Dermis microvascular lymphatic vessel endothelial cell (primary cell): Measurements from ENCODE around the gene ATP12A. TPM values are rescaled to one million over a fixed set of nuclear protein-coding genes. Genes with fewer than 3 reads are reported as not detected.

Source experiments
- DNase-seq, 2 donors: peaks; one replicate each; pipeline versions ENCODE4 v3.0.0 to v3.0.0-alpha.2; 2010; ENCODE audit warnings: low read depth in 2 of 2
- total RNA-seq: library from RNA; depleted of rRNA; stranded (reverse); fragments of >200 nt; gene quantifications from 2 replicates; pipeline ENCODE4 v1.2.1, GENCODE V29; 2014

The ATP12A gene
- not detected in 2 replicates for total RNA-seq

DNA sequence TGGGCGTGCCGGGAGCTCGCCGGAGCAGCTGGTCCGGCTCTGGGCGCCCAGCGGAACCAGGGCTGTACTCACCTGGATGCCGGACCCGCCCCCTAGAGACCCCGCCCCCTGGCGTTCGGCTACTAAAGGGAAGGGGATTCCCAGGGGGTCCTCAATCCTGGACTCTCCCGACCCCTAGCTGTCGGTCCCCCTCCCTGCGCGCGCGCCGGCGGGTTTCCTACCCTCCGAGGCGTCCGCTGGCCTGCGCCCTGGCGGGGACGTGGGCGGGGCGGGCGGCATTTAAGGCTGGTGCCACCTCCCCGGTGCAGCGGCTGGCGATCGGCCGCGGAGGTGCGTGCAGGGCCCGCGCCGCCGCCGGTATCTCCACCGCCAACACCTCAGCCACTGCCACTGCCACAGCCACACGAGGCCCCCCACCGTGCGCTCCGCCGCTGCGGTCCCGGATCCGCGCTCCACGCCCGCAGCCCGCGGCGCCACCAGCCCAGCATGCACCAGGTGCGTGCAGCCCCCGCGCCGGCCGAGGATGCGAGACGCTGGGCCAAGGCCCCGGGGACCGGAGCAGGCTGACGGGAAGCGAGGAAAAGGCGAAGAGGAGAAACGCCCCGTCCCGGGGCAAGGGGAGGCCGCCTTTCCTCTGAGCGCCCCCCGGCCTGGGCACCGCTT is at the start of gene ATP12A:
Gene ATP12A, plus strand, starts transcription at position 151 of the 663 bp plus-strand sequence. Its CDS starts 336 bp downstream, at position 487.
- no peak for DNase-seq

DNA sequence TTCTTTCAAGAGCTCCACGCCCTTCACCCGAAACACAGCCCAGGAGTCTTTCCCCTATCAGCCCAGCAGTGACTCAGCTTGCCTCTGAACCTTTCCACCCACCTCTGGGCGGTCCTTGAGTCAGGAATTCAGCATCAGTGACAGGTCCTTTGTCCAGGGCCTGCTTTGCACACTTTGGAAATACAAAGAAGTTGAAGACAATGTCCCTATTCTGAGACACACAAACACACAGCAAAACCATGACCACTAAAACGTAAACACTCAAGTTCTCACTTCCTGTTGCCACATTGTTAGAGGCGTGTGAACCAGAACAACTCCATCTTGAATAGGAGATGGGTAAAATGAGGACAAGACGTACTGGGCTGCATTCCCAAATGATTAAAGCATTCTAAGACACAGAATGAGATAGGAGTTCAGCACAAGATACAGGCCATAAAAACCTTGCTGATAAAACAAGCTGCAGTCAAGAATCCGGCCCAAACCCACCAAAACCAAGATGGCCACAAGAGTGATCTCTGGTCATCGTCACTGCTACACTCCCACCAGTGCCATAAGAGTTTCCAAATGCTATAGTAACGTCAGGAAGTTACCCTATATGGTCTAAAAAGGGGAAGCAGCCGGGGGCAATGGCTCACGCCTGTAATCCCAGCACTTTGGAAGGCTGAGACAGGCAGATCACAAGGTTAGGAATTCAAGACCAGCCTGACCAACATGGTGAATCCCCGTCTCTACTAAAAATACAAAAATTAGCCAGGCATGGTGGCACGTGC is 49.2 kb upstream of the ATP12A start:
- DNase-seq: no peak

- DNase-seq: no peak
Observed at GRCh38 chr13:24631922-24632321, 48.3 kb upstream of the ATP12A start.

DNA sequence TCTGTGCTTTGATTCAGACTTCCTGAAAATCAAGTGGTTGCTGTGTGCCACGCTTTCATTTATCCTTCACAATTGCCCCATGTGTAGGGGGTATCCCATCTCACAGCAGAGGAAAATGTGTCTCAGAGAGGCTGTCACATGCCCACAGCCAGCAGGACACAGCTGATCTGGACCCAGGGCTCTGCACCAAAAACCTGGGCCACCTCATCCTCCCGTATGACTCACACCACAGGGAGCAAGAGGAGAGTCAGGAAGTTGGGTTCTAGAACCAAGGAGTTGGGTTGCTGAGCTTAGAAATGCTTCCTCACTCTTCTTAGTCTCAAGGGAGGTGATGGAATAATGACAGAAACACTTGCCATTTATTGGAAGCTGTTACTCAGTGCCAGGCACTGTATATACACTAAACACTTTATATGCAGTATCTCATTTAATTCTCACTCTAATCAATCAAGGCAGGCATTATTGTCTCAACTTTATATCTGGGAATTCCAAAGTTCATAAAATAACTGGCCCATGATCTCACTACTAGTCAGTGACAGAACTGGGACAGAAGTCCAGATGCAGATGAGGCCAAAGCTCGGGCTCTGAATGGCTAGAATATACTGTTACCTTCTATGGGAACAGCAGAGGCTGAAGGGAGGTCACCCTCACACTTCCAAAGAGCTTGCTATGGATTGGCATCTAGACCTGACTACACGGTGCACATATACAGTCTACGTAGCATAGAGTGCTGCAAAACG is 47.7 kb upstream of the ATP12A start:
- no peak for DNase-seq

DNA sequence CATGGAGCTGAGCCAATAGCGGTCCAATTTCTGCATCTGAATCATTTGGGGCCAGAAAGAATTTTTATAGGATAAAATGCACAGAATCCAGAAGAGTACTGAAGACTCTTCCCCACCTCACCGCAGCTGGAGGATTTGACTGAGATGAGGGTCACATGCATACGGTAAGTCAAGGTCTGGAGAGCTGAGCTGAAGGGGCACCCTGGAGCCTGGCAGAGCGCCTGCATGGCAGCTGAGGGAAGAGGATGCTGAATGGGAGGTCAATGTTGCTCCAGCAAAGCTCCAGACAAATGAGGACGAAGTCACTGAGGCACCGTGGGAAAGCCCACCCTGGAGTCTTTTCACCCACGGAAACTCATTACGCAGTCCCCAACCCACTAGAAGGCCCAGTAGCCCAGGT is 43.4 kb upstream of the ATP12A start:
- no peak for DNase-seq

- no peak for DNase-seq
Observed at GRCh38 chr13:24638096-24638495, 42.1 kb upstream of the ATP12A start.

DNA sequence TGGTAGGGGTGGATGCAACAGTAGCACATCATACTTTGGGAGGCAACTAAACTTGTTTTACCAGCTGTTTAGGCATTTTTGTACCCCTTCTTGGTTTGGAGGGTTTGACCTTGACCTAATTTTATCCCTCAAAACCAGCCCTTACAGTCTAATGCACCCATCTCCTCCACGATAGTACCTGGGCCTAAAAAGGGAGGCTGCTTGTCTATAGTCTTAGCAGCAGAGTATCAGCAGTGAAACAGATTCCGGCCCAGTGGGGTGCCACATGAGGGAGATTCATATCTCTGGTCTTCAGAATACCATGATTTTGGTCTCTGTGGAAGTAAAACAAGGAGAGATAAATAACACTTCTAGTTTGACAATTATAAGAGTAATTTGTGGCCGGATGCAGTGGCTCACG is 39.5 kb upstream of the ATP12A start:
- no peak for DNase-seq

DNA sequence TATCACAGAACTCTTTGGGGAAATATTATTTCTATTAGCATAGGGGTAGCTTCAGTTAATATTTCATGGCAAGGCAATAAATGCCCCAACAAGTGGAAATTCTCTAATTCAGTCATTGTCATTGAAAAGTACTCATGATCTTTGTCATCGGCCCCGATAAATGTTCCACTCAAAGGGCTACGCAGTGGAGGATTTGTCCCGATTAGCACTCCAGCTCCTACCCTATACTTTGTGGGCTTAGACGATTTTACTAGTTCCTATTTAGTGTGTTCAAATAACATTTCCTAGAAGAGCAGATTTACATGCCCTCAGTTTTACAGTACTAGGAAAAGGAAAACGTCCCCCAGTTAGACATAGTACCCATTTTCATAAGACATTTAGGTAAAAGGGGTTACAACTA is 38.0 kb upstream of the ATP12A start:
- DNase-seq: no peak

DNA sequence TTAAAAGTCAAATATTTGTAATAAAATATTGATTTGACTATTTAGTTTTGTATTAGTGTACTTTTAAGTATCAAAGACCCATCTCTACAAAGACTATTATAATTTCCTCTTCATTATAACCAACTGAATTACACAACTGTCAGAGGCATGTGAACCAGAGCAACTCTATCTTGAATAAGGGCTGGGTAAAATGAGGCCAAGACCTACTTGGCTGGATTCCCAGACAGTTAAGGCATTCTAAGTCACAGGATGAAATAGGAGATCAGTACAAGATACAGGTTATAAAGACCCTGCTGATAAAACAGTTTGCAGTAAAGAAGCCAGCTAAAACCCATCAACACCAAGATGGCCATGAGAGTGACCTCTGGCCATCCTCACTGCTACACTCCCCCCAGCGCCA is 36.2 kb upstream of the ATP12A start:
- DNase-seq: no peak

DNA sequence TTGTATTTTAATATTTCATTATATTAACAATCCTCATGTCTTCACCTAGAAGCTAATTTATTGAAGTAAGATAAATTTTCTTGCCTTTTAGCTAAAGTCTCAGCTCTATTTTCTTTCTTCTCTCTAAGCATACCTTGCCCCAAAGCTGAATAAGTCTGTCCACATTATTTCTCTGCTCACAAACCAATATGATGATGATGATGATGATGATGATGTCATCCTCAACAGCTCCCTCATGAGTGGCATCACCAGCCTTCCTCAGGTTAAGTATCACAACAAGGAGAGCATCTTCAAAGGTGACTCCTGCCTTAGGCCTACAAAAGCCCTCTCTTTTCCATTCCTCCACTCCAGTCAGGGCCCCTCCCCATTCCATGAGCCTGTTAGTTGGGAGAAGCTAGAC is 31.9 kb upstream of the ATP12A start:
- no peak for DNase-seq

- DNase-seq: no peak
Observed at GRCh38 chr13:24648983-24649687, 31.1 kb upstream of the ATP12A start.

DNA sequence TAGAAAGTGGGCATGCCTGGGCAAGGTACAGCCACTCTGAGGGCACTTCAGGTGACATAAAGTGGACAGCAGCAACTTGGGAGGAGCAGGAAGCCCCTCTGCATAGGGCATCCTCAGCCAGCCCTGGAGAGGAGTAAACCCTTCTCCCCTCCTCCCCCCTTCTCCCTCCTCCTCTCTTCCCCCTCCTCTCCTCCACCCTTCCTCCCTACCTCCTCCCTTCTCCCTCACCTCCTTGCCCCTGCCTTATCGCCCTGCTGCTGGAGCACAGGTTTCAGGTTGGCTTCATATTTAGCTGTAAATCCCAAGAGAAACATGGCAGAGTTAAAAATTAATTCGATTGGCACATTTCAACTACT is 30.5 kb upstream of the ATP12A start:
- DNase-seq: no peak

DNA sequence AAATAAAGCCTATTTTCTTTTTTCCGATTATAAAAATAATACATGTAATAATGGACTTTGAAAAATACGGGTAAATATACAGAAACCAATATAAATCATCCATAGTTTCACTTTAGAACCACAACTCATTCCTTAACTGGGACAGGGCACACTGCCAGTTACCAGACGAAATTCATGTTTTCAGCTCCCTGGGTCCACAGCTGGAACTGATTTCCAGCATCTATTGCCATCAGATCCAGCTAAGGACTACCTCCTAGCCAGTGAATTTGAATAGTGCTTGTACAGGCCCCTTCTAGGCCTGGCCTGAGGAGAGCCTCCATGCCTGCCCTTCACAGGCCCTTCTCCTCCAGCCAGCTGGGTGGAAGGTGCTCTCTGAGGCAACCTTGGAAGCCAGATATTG is 30.0 kb upstream of the ATP12A start:
- DNase-seq: no peak

GRCh38 chr13:24651718-24652345 is 28.4 kb upstream of the ATP12A start:
- DNase-seq: no peak

DNA sequence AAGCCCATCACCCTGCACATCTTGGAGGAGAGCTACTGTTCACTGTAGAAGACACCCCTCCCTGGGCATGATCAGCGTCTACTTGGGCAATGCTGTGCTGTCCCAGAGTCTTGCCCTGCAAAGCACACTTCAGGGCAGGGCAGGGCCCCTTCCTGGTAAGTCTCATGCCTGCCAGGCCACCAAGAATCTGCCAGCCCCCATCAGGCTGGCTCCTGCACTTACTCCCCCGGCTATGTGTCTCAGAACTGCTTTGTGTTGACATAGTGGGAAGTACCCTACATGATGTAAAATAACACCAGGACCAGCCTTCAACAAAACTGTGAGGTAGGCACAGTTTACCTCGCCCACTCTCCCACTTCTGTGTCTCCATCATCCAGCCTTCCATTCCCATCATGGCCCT is 27.8 kb upstream of the ATP12A start:
- no peak for DNase-seq

DNA sequence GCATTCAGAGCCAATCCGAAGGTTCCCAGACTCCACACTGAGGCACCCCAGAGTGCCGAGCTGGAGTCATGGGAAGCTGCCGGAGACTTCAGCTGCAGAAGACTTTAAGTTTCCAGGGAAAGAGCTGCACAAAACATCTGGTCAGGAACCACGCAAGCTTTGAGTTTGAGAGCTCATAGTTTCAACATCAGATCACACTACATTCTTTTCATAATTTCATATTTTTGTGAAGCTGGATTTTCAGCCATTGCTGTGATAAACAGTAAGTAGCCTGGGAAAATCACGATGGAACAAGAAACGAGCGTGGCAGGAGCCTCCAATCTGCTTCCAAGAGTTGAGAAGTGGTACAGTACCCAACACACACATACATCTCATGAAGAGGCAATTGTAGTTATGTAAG is 25.5 kb upstream of the ATP12A start:
- no peak for DNase-seq

DNA sequence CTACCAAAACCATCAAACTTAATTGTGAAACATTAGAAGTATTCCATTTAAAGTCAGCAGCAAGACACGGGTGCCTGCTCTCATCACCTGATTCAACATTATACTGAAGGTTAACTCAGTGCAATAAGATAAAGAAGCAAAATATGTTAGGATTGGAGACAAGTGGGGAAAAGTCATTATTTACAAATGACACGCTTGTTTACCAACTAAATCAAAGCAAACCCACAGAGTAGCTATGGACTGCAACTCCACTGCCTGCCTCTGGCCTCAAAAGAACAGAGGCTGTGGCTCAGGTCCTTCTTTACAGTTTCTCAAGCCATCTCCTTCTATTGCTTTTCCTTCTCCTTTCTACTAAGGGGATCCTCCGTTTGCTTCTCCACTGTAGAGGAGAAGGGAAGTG is 21.0 kb upstream of the ATP12A start:
- DNase-seq: no peak

DNA sequence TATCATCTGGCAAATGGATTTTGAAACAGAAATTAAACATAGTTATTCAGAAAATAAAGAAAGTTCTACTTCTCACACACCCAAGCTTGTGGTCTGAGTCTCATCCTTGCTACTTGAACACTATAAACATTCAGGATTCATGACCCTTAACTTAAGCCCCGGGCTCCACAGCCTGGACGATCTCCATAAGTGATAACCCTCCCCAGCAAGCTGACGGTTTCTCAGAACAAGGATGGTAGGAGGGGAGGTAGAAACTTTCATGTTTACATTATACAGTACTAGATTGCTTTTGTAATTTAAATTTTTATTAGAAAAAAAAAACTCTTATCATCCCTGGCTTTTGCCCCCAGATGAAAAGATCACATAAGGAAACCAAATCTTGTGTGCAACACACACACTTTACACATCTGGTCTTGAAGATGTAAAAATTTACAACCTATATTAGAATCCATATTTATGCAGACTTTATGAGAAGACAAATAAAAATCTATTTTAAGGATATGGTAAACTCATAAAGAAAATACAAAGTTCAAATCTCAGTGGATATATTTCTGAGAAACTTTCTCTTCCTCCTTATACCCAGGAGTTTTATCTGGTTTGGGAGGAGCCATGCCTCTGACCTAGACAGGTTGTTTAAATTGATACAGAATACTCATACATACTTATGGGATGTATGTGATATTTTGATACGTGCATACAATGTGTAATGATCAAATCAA is 20.0 kb upstream of the ATP12A start:
- no peak for DNase-seq

DNA sequence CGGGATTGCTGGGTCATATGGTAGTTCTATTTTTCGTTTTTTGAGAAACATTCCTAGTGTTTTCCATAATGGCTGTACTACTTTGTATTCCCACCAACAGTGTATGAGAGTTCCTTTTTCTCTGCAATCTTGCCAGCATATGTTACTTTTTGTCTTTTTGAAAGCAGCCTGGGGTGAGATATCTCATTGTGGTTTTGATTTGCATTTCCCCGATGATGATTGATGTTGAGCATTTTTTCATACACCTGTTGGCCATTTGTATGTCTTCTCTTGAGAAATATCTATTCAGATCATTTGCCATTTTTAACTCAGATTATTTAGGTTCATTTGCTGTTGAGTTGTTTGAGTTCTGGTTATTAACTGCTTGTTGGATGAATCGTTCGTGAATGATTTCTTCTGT is 18.5 kb upstream of the ATP12A start:
- no peak for DNase-seq

DNA sequence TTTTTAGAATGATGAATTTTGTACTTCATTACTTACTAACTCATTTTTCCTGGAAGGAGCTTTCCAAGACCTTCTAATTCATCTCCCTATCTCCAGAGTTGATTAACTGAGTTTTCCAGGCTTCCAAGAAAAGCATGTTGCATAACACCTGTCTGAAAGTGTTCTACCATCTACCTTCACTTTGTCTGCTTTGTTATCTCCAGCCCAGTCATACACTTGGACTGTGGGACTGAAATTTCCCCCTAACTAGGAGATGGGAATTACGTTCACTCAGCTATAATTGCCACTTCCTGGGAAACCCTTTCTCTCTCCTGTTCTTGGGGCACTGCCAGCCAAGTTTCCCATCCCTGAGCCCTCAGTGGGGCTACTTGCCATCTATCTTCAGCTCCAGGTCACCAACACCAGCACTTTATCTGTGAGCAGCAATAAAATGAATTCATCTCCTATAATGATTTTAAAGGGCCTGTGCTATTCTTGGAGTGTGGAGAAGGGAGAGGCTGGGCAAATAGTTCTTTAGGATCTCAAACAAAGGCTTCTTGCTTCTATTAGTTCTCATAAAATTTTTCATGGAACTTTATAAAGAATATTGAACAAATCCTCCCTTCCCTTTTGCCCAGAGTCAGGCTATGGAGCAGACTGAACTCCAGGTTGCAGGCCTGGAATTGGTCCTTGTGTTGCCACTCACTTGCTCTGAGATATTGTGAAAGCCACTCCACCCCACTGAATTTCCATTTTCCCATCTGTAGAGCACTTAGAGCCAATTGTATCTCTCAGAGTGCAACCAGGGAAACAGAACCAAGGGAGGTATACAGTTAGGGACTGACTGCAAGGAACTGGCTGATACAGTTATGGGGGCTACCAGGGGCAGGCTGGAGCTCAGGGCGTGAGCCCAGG is 17.8 kb upstream of the ATP12A start:
- no peak for DNase-seq
